CD4-positive, alpha-beta T cell treated with Interleukin-4 for 4 hours (primary cell): ENCODE measurements around the gene OSBP2.
"Not testable (repeated sequence)": the region's sequence is repeated elsewhere in the genome, so short reads cannot be mapped to it uniquely, and the experiment has no call there.

Source experiments
- DNase-seq: peaks from one replicate; pipeline ENCODE4 v3.0.0-alpha.2; 2020

The OSBP2 gene

GRCh38 chr22:30694640-30695350, at the start of gene OSBP2:
OSBP2 (plus strand) TSS chr22:30694874; CDS start chr22:30694910, 36 bp downstream.
- DNase-seq, result peak; percentile 9

GRCh38 chr22:30646518-30647160, 48.0 kb upstream of the OSBP2 start:
- DNase-seq, result no peak

- no peak for DNase-seq
Observed at GRCh38 chr22:30647536-30647935, 47.1 kb upstream of the OSBP2 start.

GRCh38 chr22:30648825-30649224, 45.8 kb upstream of the OSBP2 start:
- no peak for DNase-seq

GRCh38 chr22:30649430-30650007, 45.2 kb upstream of the OSBP2 start:
- DNase-seq, result peak; percentile 83

GRCh38 chr22:30650508-30651116, 44.1 kb upstream of the OSBP2 start:
- no peak for DNase-seq

GRCh38 chr22:30652852-30653251, 41.8 kb upstream of the OSBP2 start:
- DNase-seq, result no peak

GRCh38 chr22:30654361-30654760, 40.3 kb upstream of the OSBP2 start:
- DNase-seq, result no peak

- DNase-seq, result no peak
Observed at GRCh38 chr22:30655532-30655931, 39.1 kb upstream of the OSBP2 start.

GRCh38 chr22:30662040-30662439, 32.6 kb upstream of the OSBP2 start:
- DNase-seq, result no peak

GRCh38 chr22:30664798-30665197, 29.9 kb upstream of the OSBP2 start:
- no peak for DNase-seq

GRCh38 chr22:30665266-30665665, 29.4 kb upstream of the OSBP2 start:
- DNase-seq, result no peak

GRCh38 chr22:30665786-30666185, 28.9 kb upstream of the OSBP2 start:
- no peak for DNase-seq

GRCh38 chr22:30667107-30667493, 27.6 kb upstream of the OSBP2 start:
- DNase-seq, result peak; percentile 8

- peak; percentile 93 for DNase-seq
Observed at GRCh38 chr22:30667494-30668385, 26.9 kb upstream of the OSBP2 start, which contains the start of gene DUSP18. DUSP18 (minus strand) TSS chr22:30667875; CDS start chr22:30664003, 3,872 bp downstream.

- DNase-seq, result no peak
Observed at GRCh38 chr22:30668386-30668710, 26.3 kb upstream of the OSBP2 start.

GRCh38 chr22:30671071-30671470, 23.6 kb upstream of the OSBP2 start:
- no peak for DNase-seq

GRCh38 chr22:30673136-30673535, 21.5 kb upstream of the OSBP2 start:
- DNase-seq, result no peak

- no peak for DNase-seq
Observed at GRCh38 chr22:30674482-30674881, 20.2 kb upstream of the OSBP2 start.

GRCh38 chr22:30675436-30675835, 19.2 kb upstream of the OSBP2 start:
- DNase-seq, result no peak

GRCh38 chr22:30676565-30676964, 18.1 kb upstream of the OSBP2 start:
- DNase-seq, result not testable (repeated sequence)

GRCh38 chr22:30679895-30680690, 14.6 kb upstream of the OSBP2 start:
- not testable (repeated sequence) for DNase-seq
